GM19099 (cell line): ENCODE measurements around the gene CFAP299.

Experiments
- POLR2A ChIP-seq: IDR thresholded peaks from 3 replicates; pipeline ENCODE4 v1.6.1; 2011; ENCODE audit warnings: low read depth; ENCODE audit not compliant: insufficient read length; ENCODE audit errors: extremely low read depth

The CFAP299 gene

DNA sequence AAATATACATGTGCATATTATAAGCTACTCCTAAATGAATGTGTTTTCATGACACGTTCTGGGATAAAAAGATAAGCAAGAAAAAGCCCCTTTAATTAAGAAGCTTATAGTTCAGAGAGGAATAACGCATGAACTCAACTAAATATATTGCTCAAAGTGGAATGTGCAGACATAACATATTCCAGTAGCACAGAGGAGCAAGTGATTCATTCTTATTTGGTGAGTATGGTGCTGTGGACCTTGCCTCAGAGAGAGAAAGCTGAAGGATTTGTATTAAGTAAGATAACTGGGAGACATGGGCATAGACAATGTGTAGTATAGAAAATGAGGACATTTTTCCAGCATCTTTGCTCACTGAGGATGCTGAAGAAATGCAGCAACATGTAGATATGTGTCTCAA is 76.8 kb downstream of the CFAP299 start:
- no peak for TF ChIP-seq POLR2A

DNA sequence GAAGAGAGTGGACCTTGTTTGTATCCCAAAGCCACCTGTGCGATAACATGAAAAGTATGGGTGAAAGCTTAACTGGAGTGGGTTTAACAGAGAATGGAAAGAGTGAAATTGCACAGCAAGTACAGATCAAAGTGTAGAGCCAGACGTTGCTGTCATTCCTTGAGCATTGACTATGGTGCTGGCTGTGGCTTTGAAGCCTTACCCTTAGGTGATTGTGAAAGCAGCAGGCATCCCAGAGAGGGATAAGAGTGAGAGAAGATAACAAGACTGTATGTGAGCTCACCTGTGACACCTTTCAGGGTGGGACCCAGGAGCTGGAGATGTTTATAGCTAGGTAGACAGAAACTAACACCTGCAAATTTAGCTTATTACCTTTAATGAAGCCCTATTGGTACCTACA is 77.6 kb downstream of the CFAP299 start:
- TF ChIP-seq POLR2A, result no peak

DNA sequence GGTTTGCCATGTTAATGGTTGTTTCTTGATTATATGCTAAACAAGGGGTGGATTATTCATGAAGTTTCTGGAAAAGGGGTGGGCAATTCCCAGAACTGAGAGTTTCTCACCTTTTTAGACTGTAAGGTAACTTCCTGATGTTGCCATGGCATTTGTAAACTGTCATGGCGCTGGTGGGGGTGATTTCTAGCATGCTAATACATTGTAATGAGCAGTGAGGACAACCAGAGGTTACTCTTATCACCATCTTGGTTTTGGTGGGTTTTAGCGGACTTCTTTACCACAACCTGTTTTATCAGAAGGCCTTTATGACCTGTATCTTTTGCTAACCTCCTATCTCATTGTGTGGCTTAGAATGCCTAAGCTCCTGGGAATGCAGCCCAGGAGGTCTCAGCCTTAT is 81.5 kb downstream of the CFAP299 start:
- no peak for TF ChIP-seq POLR2A

DNA sequence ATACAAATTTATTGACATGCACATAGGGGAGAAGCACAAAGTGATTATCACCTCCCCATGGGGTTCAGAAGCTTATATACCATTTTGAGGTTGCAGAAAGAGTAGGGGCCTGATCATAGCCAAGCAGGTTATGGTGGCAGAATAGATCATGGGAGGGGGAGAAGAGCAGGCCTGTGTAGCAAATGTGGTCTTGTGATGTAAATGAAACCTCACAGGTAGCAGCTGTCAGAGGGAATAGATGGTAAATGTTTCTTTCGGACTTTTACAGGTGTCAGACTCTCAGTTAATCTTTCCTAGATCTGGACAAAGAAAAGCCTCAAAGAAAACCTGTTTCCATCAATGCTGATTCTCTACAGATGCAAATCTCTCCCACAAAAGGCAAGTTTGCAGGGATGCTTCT is 84.4 kb downstream of the CFAP299 start:
- no peak for TF ChIP-seq POLR2A

DNA sequence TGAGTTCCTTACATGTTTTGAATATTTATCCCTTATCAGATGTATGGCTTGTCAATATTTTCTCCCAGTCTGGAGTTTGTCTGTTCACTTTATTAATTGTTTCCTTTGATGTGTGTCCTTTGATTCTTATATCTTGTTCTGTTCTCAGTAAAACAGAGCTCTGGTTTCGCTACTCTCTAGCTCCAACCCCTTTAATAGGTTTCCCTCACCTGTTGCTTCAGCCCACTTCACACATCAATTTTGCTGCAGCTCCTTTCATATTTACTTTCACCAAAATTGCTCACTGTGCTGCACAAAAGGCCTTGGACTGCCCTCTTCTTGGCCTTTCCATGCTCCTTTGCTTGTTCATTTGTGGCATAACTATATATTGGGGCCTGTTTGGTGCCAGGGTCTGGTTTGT is 85.1 kb downstream of the CFAP299 start:
- no peak for TF ChIP-seq POLR2A

DNA sequence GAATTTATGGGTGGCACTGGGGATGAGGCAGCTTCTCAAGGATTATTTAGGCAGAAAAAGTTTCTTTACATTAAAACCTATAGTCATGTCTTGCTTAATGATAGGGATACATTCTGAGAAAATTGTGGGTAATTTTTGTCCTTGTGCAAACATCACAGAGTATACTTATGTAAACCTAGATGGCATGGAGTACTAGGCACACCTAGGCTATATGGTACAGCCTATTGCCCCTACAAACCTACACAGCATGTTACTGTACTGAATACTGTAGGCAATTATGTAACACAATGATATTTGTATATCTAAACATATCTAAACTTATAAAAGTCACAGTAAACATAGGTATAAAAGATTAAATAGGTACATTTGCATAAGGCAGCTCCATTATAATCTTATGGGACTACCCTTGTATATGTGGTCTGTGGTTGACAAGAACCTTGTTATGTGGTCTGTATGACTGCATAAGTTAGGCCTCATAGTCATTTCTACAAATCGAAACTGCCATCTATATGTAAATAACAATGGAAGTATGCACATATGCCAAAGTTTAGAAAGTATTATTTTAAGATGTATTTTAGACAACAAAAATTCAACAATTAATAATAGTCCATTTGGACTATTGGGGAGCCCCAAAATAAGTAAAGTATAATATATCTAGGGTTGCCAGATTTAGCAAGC is 87.3 kb downstream of the CFAP299 start:
- no peak for TF ChIP-seq POLR2A

DNA sequence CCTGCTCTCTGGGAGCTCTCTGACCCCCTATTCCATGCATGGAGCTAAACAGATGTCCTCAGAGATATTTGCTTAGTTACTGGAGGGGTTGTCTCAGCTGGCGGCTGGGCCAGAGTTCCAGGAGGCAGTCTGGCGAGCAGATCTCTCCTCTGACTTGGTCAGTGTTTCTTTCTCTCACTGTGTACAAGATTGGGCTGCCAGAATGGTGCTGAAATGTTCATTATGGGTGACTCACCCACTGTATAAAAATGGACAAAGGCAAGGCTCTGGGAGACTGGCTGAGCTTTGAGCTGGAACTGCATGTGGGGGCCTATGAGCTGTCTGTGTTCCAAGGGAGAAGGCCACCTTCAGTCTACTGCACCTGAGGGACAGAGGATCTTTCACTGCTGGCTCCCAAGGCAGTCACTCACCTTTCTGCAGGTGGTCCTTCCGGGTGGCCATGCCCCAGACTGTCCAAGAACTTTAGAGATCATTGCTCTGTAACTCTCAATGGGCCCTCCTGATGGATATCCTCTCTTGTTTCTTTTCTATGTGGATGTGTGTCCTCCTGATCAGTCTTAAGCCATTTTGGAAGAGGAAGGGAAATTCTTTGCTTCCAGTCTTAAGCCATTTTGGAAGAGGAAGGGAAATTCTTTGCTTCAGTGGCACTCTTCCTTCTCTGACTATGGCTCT is 88.2 kb downstream of the CFAP299 start:
- TF ChIP-seq POLR2A, result no peak

DNA sequence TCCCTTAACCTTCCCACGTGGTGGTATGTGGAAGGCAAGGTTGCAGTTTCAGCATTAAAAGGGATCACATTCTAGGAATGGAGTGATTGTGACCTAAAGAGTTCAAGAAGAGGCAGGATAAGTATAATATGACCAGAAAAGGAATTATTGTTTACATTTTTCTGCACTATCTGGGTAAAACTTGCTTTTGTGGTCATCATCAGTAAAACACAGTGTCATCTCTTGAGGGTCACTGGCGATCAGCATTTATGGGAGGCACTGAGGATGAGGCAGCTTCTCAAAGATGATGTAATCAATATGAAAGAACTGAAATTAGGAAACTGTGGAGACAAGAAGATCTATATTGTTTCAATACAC is 88.7 kb downstream of the CFAP299 start:
- TF ChIP-seq POLR2A, result no peak

DNA sequence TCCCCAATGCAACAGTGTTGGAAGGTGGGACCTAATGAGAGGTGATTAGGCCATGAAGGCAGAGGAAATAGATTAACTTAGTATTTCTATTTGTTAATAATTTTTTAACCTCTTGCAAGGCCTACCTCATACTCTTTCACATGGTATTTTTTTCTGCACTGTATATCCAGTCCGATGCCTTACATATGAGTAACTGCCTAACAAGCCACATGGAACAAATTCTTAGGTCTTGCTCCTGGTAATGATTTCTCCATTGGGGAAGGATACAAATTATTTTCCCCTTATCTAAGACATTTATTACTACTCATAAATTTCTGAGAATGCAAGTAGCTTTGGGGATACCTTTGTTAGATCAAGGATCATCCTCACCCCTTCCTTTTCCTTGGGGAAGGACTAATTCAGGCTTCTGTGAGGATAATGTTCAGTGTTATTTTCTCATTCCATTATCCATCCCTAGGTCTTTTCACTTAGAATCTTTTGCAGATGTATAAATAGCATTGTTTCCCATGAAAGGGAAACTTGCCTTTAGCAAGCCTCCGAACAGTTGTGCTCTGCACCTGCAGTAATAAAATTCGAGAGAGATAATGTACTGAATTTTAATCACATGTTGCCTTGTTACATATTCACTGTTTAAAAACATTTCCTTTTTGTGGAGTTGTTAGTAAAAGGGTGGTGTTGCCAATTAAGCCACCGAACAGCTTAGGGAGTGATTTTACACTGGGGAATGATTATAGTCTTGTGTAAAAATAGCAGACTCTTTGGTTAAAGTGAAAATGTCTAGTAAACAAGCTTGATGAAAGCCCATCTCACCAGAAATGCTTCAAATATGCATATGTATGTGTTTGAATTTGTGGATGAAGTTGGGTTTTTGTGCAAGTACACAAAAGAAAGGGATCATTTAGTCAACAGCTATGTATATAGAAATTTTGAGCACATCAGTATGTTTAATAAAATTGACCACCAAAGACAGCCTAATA is 89.9 kb downstream of the CFAP299 start:
- no peak for TF ChIP-seq POLR2A

DNA sequence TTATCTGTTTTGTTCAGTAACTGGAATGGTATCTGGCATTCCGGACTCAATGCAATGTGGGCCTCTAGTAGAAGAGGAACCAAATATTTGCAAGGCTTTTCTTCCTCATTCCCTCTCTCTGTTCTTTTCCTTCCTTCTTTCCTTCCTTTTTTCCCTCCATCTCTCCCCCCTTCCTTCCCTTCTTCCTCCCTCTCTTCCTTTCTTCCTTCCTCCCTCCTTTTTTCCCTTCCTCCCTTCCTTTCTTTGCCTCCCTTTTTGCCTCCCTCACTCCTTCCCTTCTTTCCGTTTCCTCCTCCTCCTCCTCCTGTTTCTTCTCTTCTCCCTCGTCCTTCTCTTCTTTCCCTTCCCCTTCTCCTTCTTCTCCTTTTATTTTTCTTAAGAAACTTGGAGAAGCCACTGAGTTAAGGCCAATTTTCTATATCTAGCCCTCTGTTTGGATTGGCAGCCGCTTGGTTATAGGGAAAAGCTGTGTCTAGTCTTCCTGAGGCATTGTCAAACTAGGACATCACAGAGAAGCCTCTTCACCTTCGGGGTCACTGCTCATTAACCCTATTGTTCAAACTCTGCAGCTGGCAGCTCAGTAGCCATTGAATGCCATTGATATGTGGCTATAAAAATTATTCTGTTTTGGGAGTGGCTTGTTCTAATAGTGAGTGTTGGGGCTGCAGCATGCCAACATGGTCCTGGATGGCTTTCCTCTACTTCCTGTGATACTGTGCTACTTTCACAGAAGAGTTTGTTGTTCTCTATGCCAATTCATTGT is 95.9 kb downstream of the CFAP299 start:
- no peak for TF ChIP-seq POLR2A

DNA sequence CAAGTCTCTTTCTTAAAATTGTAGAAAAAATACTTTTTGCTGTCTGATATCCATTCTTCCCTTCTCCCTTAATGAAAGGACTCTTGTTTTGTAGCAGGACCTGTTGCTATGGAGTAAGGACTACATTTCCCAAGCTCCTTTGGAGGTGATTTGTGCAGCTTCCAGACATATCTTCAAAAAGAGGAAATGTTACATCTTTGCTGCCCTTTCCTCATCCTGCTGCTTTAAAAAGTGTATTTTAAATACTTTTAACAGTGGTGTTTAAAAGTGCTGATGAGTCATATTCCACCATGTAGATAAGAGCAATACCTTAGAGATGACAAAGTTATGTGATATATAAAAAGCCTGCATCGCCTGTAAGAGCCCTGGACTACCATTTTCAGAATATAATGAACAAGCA is 98.7 kb downstream of the CFAP299 start:
- no peak for TF ChIP-seq POLR2A

DNA sequence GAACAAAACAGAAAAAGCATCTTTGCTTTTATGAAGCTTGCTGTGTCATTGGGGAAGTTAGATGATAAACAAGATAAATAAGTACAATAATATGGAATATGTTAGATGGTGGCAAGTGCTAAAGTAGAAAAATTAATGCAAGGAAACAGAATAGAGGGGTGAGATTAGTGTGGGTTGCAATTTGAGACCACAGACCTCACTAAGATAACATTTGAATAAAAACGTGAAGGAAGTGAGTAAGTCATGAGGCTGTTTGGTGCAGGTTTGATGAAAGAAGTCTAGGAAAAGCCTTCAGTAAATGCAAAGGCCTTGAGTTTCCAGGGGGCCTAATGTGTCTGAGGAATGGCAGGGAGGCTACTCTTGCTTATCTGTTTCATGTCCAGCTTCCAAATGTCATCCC is 102.5 kb downstream of the CFAP299 start:
- TF ChIP-seq POLR2A, result no peak

DNA sequence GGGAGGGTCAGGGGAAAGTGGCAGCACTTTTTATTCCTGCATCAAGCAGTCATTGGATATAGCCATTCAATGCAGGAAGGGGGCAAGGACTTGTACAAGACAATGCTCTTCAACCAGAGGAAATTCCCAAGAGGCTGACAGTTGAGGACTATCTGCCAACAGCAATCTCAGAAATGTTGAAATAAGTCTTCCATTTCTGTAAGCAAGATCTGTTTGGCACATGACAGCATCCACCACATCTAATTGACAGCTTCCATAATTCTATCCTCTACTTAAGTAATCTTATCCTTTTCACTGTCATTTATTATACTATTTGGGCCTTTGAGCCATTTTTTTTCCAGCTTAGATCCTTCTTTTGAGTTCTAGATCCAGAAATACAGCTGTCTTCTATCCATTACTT is 110.7 kb downstream of the CFAP299 start:
- TF ChIP-seq POLR2A, result no peak

DNA sequence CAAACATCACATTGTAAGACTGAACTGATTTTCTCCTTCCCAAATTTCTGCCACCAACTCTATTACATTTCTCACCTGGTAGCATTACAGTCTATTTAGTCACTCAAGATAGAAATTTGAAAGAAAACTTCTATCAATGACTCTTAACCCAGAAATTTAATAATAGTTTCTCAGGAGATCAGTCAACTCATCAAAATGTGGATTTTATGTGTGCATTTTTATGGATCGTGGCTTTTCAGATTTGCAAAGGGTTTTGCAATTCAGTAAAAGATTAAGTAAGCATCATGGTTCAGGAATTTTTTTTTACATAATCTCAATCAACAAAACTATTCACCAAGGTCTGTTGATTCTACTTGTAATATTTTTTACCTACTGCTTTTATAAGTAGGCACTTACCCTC is 111.1 kb downstream of the CFAP299 start:
- TF ChIP-seq POLR2A, result no peak

DNA sequence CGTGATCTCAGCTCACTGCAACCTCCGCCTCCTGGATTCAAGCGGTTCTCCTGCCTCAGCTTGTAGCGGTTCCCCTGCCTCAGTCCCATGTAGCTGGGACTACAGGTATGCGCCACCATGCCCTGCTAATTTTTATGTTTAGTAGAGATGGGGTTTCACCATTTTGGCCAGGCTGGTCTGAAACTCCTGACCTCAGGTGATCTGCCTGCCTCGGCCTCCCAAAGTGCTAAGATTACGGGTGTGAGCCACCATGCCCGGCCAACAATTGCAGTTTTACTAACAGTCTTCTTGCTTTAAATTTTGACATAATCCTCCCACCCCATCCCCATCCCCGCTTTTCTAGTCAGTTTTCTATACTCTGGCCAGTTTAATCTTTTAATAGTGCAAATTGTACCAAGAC is 112.0 kb downstream of the CFAP299 start:
- TF ChIP-seq POLR2A, result no peak

DNA sequence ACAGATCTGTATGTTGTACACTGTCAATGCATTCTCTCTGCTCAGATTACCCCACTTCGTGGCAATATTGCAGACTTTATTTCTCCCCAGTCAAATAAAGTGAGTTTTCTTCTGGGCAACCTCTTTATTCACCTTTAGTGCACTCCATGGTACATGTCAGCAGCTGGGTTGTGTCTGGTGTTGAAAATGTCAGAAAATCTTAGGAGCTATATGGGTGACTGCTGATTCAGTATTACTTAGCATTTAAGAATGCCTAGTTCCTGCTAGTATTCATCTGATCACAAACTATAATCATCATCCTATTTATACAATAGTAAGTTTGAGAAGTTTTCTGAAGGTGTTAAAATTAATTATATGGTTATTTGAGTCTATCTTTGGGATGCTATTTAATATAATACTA is 112.5 kb downstream of the CFAP299 start:
- no peak for TF ChIP-seq POLR2A

DNA sequence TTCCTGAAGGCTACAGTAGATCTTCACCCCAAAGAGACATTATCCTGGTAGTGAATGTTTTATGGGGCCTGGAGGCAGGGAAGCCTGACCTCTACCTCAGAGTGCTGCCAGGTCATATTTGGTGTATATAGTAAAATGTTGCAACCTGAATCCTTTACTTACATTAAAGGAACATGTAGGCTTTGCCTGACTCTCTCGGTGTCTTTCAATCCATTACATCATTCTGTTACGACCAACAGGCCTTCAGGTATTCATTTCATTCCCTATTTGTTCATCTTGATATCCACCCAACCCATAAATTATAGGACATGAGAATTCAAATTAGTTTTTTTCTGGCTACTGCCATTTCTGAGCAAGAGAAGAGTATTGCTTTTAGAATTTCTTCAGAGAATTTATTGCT is 116.5 kb downstream of the CFAP299 start:
- no peak for TF ChIP-seq POLR2A
